Measurements from ENCODE around the gene UBD. TPM values are rescaled to one million over a fixed set of nuclear protein-coding genes. Genes with fewer than 3 reads are reported as not detected.

The UBD gene
- not detected for polyA plus RNA-seq (ENCODE audit: low read depth in 6 of 6)

DNA sequence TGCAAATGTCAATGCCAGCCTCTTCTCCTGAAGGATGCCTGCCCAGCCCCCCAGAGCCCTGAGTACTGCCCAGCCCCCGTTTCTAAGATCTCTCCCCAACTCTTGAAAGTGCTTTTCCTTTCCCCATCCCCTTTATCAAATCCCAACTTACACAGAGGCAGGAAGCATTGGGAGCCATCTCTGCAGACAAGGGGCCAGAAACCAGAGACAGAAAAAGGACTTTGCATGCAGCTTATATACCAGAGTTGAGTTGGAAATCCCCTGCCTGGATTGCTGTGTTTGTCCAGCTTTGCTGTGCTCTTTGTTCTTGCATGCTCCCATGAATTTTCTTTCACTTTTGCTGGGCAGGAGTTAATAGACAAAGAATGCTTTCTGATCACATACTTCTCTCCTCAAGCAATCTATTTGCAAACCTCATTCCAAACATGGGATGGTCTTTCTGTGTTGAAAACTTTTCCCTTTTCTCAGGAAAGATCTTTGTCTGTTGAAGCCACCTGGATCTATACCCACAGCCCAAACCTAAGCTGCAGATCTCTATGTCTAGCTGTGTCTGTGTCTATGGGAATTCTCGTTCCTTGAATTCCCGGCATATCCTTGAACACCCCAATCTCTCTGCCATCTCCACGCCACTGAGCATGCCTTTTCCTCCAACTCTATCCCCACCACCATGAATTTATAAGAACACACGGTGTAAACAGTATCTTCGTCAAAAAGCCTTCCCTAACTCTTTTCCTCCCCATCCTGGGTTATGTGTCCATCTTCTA lies at the start of gene UBD:
Gene UBD, minus strand, starts transcription at position 209 of the 764 bp plus-strand sequence. Its CDS starts 31 bp downstream, at position 178.
- Mint-ChIP-seq H3K4me3 (no peak within 1 kb of the TSS), H3K27ac (no peak within 1 kb of the TSS), H3K4me1 (peaks cover 7 to 9% (median 9%) of the 10 kb centered on the region in 3 donors), H3K9me3 (peaks cover 0 to 7% (median 0%) of the 10 kb centered on the region in 7 donors), H3K36me3 (no peaks in the 10 kb centered on the region), H3K27me3 (peaks cover 44 to 73% (median 62%) of the 10 kb centered on the region in 3 donors)
- ATAC-seq (ENCODE audit: low read depth in 2 of 2) (no peak), DNase-seq (no peak)

DNA sequence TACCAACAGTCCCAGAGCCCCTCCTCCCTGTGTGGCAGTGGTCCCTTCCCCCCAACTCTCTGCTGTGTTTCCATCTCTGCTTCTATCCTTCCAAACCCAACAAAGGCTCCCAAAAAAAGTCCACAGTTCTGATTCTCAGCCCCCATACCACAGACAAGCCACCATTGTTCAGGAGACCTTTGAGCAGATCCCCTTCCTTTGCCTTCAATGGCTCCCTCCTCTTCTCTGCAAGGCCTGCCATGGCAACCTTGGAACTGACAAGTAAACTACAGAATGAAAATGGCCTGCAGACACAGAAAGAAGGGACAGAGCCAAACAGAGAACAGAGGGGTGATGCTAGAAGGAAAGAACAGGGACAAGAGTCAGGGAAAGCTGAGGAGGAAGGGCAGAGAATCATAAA lies 48.6 kb upstream of the UBD start:
- Mint-ChIP-seq H3K9me3 (no peaks in the 10 kb centered on the region), H3K27ac (peak overlapping the region in 1 of 6 donors; percentile 64), H3K4me1 (peaks cover under 1 to 8% (median 5%) of the 10 kb centered on the region in 3 donors), H3K4me3 (peak overlapping the region in 1 of 8 donors; percentile 2), H3K27me3 (no peaks in the 10 kb centered on the region), H3K36me3 (peaks cover 20 to 76% of the 10 kb centered on the region in 2 donors)
- DNase-seq (no peak), ATAC-seq (ENCODE audit: low read depth in 2 of 2) (no peak)

DNA sequence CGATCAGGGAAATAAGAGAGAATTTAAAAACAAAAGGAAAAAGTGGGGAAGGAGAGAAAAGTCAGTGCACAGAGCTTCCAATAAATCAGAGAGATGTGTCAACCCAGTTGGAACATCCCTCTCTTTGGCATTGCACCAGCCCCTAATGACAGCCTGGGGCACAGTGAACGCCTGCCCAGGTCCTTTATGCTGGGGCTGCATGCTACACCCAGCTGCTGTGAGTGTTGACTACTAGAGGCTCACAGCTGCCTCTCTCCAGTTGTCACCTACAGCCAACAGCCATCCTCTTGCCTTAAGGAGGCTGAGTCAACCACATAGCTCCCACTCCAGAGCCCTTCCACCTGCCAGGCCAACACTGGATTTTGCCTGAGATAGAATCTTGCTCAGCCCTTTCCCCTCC lies 44.4 kb upstream of the UBD start:
- H3K4me1 Mint-ChIP-seq = peaks cover 4 to 12% (median 8%) of the 10 kb centered on the region in 3 donors
- peak overlapping the region in 1 of 6 donors; percentile 89 for H3K27ac Mint-ChIP-seq
- no peaks in the 10 kb centered on the region for H3K27me3 Mint-ChIP-seq
- no peaks in the 10 kb centered on the region for H3K9me3 Mint-ChIP-seq
- H3K36me3 Mint-ChIP-seq = peaks cover 7 to 68% of the 10 kb centered on the region in 2 donors
- DNase-seq = no peak
- no peak for ATAC-seq (ENCODE audit: low read depth in 2 of 2)
- H3K4me3 Mint-ChIP-seq = no peak overlapping the region

DNA sequence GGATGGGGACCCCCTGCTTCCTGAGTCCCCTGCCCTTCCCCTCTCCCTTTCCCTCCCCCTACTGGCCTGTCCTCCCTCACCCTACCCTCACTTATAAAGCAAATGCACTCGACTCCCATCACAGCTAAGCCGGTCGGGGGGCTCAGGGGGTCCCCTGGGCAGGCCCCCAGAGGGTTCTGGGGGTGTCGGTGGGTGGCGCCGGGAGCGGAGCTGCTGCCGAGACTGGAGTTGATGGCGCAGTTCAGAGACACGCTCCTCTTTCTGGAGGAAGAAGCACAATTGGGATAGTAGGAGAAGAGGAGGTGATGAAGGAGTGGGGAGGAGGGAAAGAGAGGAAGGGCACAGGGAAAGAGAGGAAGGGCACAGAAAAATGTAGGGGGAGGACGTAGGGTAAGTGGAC lies 43.9 kb upstream of the UBD start:
- H3K4me3 Mint-ChIP-seq = no peak overlapping the region
- peaks cover 4 to 12% (median 8%) of the 10 kb centered on the region in 3 donors for H3K4me1 Mint-ChIP-seq
- H3K36me3 Mint-ChIP-seq = peaks cover 7 to 64% of the 10 kb centered on the region in 2 donors
- no peak for DNase-seq
- no peaks in the 10 kb centered on the region for H3K27me3 Mint-ChIP-seq
- H3K27ac Mint-ChIP-seq = peak overlapping the region in 1 of 6 donors; percentile 89
- no peak for ATAC-seq (ENCODE audit: low read depth in 2 of 2)
- no peaks in the 10 kb centered on the region for H3K9me3 Mint-ChIP-seq

DNA sequence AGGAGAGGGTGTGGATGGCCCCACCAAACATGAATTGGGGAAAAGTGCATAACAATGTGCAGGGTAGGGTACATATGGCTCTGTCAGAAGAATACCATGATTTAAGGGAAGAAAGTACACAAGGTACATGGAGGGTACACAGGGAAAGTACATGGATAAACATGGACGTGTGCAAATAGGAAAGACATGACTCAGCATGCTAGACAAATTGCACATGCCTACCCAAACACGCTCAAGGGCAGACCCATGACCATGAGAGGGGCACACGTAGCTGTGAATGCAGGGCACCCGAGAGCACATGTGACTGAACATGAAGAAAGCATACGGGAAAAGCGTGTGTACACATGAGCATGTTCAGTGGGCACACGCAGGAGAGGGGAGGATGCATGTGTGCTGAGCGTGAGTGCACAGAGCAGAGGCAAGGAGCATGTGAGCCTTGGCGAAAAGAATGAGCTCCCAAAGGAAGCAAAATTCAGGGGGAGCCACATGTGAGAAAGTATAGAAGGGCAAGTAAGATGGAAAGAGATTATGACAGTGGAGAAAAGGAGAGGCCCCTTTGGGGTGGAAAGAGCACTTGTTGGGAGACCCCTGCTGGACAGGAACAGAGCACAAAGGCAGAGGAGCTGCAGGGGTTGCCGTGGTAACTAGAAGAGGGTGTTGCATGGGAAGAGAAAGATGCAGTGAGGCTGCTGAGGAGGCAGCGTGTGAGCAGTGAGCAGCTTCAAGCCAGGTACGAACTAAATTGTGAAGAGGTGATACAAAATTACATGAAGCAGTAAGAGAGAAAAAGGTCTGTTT lies 43.2 kb upstream of the UBD start:
- Mint-ChIP-seq H3K27ac (peak overlapping the region in 3 of 6 donors; percentile 48 to 77 (median 59)), H3K36me3 (peaks cover 7 to 57% of the 10 kb centered on the region in 2 donors), H3K27me3 (no peaks in the 10 kb centered on the region), H3K4me1 (peaks cover 4 to 9% (median 7%) of the 10 kb centered on the region in 3 donors), H3K9me3 (no peaks in the 10 kb centered on the region), H3K4me3 (no peak overlapping the region)
- ATAC-seq (ENCODE audit: low read depth in 2 of 2) = peak; percentile 20 to 39
- DNase-seq = no peak

DNA sequence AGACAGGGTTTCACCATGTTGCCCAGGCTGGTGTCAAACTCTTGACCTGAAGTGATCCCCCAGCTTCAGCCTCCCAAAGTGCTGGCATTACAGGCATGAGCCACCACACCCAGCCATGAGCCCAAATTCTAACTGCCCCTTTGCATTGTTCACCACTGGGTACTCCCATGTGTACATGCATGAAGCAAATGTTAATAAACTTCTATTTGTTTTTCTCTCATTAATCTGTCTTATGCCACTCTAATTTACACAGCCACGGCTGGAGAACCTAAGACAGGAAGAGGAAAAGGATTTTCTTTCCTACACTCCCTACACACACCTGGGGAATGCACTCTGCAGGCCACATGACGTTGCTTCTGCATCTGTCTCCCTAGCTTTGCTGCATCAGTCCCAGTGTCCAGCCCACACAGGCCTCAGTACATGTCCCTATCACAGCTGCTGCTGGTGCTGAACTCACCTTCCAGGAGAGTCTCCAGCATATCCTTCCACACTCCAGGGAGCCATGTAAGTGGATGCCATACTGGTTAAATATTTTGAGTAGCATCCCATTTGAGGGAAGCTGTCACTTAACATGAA lies 38.7 kb upstream of the UBD start:
- H3K27ac Mint-ChIP-seq = peak overlapping the region in 3 of 6 donors; percentile 42 to 79 (median 59)

DNA sequence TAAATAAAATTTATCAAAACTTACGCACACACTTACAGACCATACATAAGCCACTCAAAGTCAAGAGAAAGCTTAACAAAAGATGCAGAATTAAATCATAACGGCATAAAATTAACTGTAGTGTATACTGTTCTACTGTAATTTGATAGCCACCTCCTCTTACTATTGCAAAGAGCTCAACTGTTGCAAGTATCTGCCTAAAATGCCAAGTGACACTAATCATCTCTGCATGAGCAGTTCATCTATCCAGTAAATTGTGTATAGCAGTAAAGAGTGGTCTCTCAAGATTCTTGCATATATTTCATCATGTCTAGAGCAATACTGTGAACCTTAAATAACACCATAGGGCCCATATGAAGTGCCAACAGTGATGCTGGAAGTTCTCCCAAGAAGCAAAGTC lies 37.7 kb upstream of the UBD start:
- Mint-ChIP-seq H3K36me3 (peaks cover 0 to 7% of the 10 kb centered on the region in 2 donors), H3K4me1 (no peaks in the 10 kb centered on the region), H3K9me3 (no peaks in the 10 kb centered on the region), H3K27me3 (no peaks in the 10 kb centered on the region), H3K27ac (no peak overlapping the region), H3K4me3 (no peak overlapping the region)
- DNase-seq = no peak
- no peak for ATAC-seq (ENCODE audit: low read depth in 2 of 2)

More for the DNA sequence above, 38.7 kb upstream of the UBD start:
- DNase-seq = no peak
- Mint-ChIP-seq H3K4me1 (peaks cover 3 to 4% (median 4%) of the 10 kb centered on the region in 3 donors), H3K9me3 (no peaks in the 10 kb centered on the region), H3K36me3 (peaks cover 0 to 18% of the 10 kb centered on the region in 2 donors), H3K27me3 (no peaks in the 10 kb centered on the region), H3K4me3 (no peak overlapping the region)
- no peak for ATAC-seq (ENCODE audit: low read depth in 2 of 2)

DNA sequence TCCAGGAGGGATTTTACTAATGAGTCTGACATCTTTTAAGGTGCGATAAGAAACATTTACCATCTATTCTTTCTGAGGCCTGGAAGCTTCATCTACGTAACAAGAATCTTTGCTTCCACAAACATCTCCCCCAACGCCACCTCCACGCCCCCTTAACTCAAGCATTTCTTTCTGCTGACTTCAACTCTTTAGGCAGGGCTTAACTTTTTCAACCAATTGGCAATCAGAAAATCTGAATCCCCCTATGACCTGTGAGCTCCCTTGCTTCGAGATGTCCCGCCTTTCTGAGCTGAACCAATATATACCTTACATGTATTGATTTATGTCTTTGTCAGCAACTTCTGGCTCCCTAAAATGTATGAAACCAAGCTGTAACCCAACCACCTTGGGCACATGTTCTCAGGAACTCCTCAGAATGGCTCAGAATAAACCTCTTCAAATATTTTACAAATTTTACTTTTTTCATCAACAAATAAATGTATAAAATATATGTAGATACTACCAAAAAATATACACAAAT lies 36.9 kb upstream of the UBD start:
- Mint-ChIP-seq H3K27ac (no peak overlapping the region), H3K27me3 (peaks cover 0 to 4% (median 0%) of the 10 kb centered on the region in 3 donors), H3K4me3 (no peak overlapping the region), H3K36me3 (no peaks in the 10 kb centered on the region), H3K4me1 (no peaks in the 10 kb centered on the region), H3K9me3 (no peaks in the 10 kb centered on the region)
- ATAC-seq (ENCODE audit: low read depth in 2 of 2) (no peak), DNase-seq (no peak)

DNA sequence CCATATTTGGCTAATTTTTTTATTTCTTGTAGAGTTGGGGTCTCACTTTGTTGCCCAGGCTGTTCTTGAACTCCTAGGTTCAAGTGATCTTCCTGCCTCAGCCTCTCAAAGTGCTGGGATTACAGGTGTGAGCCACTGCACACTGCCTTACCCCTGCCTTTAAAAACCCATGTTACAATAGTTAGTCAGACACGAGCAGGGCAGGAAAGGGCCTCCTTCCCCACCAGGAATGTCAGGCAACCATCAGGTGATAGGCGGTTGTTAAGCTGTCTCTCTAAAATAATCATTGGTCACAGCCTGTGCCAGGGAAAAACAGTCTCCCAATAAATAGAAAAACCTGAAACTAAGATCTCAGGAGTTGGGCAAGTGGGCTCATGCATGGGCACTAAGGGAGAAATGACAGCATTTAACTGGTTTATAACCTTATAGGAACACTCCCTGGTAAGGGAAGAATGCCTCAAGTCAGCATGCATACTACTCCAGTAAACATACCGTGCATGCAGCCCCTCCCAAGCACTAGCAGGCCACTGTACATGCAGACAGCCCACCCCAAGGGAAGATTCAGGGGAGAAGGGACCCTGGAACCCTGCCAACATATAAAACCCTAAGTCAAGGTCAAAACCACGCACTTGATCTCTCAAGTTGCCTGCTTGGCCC lies 33.8 kb upstream of the UBD start:
- Mint-ChIP-seq H3K27me3 (peaks cover 5 to 17% (median 8%) of the 10 kb centered on the region in 3 donors), H3K36me3 (no peaks in the 10 kb centered on the region), H3K9me3 (no peaks in the 10 kb centered on the region), H3K4me1 (peaks cover 0 to 6% (median 0%) of the 10 kb centered on the region in 3 donors), H3K27ac (no peak overlapping the region), H3K4me3 (no peak overlapping the region)
- ATAC-seq (ENCODE audit: low read depth in 2 of 2) = no peak
- no peak for DNase-seq

DNA sequence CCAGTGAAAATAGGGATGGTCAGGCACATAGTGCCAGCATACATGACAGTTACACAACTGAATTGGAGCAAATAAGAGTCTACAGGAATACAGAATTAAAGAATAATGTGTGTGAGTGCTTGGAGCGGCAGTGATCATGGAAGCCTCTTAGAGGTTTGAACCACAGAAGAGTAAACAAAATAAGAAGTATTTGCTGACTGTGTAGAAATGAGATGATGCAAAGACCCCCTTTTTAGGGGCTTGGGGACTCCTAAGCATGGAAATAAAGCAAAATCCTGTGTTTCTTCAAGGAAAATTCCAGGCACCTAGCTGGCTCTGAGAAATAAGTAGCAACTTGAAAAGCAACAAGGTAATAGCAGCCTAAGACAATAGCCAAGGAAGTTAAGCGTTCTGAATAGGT lies 32.1 kb upstream of the UBD start:
- no peaks in the 10 kb centered on the region for H3K36me3 Mint-ChIP-seq
- H3K9me3 Mint-ChIP-seq = no peaks in the 10 kb centered on the region
- H3K4me1 Mint-ChIP-seq = peaks cover 0 to 6% (median 0%) of the 10 kb centered on the region in 3 donors
- ATAC-seq (ENCODE audit: low read depth in 2 of 2) = no peak
- H3K27me3 Mint-ChIP-seq = peaks cover 5 to 26% (median 20%) of the 10 kb centered on the region in 3 donors
- no peak overlapping the region for H3K4me3 Mint-ChIP-seq
- no peak for DNase-seq
- H3K27ac Mint-ChIP-seq = no peak overlapping the region

DNA sequence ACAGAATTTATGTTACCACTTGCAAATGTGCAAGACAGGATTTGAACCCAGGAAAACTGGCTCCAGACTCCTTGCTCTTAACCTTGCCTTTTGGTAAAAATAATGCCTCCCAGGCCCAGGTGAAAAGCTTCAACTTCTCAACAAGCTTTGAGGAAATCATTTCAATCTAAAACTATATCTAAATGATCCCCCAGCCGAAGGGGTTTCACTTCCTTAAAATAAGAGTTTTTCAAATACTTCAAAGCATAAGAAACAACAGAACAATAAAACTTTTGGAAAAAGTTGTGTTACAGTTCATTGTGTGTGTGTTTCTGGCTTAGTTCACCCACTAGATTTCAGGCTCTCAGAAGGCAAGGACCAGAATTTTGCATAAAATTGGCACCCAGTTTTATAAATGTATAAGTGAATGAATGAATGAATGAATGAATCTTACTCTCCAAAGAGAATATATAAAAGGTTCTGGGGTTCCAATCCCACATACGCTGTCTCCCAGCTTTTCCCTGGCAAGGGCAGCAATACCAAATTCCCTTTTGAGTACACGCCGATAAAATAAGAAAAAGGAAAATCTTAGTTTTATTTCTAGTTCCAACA lies 30.8 kb upstream of the UBD start:
- DNase-seq (no peak), ATAC-seq (ENCODE audit: low read depth in 2 of 2) (no peak)
- Mint-ChIP-seq H3K4me3 (no peak overlapping the region), H3K27me3 (peaks cover 5 to 33% (median 29%) of the 10 kb centered on the region in 3 donors), H3K4me1 (peaks cover 0 to 6% (median 0%) of the 10 kb centered on the region in 3 donors), H3K36me3 (no peaks in the 10 kb centered on the region), H3K9me3 (no peaks in the 10 kb centered on the region), H3K27ac (no peak overlapping the region)

DNA sequence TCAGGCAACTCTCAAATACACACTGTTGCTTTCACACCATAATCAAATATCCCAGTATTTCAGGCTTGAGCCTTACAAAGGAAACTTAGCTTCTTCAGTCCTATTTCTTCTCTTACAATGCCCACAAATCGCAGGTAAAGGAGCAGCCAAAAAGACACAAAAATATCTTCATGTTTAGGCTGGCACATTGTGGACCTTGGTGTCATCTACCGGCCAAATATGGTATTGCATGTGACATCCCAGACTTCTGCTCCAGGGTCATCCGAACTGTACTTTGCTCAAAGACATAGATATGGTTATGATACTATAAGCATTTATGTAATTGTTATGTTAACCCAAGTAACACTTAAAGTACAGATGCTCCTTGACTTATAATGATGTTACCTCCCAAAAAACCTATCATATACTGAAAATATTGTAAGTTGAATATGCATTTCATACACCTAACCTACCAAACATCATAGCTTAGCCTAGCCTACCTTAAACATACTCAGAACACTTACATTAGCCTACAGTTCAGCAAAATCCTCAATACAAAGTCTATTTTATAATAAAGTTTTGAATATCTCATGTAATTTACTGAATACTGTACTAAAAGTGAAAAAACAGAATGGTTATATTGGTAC lies 30.0 kb upstream of the UBD start:
- Mint-ChIP-seq H3K4me1 (peaks cover 0 to 6% (median 0%) of the 10 kb centered on the region in 3 donors), H3K27me3 (peaks cover 8 to 40% (median 37%) of the 10 kb centered on the region in 3 donors), H3K9me3 (no peaks in the 10 kb centered on the region), H3K4me3 (no peak overlapping the region), H3K36me3 (no peaks in the 10 kb centered on the region), H3K27ac (peak overlapping the region in 1 of 6 donors; percentile 5)
- ATAC-seq (ENCODE audit: low read depth in 2 of 2) (peak; percentile 55 to 67), DNase-seq (peak; percentile 47)

All from naive B cell (primary cell).